Esophagus squamous epithelium (tissue), 4 donors: Measurements from ENCODE around the gene CIT.

Source experiments
- CTCF ChIP-seq, 6 experiments: fragments of 450-650 bp in 4 of 6; fragments of 200-600 bp in 2 of 6; sonication (generic) in 2 of 6; IDR thresholded peaks; one replicate each; pipeline ENCODE4 v1.5.1; 2016 to 2019; ENCODE audit warnings: antibody characterized with exemption in 6 of 6, mild to moderate bottlenecking in 4 of 6, moderate library complexity in 4 of 6
- POLR2A ChIP-seq, 4 donors: fragments of 450-650 bp; IDR thresholded peaks; one replicate each; pipeline ENCODE4 v1.6.1; 2017; ENCODE audit warnings: antibody characterized with exemption in 4 of 4, mild to moderate bottlenecking in 4 of 4, moderate library complexity in 3 of 4

GRCh38 chr12:119859241-119859640 lies 17.9 kb downstream of the CIT start:
- no peak for TF ChIP-seq CTCF (IDR thresholded peaks at IDR 0.05)
- no peak for TF ChIP-seq POLR2A (IDR thresholded peaks at IDR 0.05)
